ENCODE data around the gene CMIP. TPM values are rescaled to one million over a fixed set of nuclear protein-coding genes. Genes with fewer than 3 reads are reported as not detected.

CMIP gene
- total RNA-seq, 1 experiment from 2014 or later = 63.7 TPM

- H3K9me3 Mint-ChIP-seq = no peaks in the 10 kb centered on the region
- POLR2A ChIA-PET = no interaction called here
Measured at GRCh38 chr16:81410643-81411293, 33.8 kb upstream of the CMIP start.

GRCh38 chr16:81413245-81413990, 31.2 kb upstream of the CMIP start:
- Mint-ChIP-seq H3K9me3 (no peaks in the 10 kb centered on the region), H3K4me3 (no peak overlapping the region), H3K4me1 (peaks cover 33% of the 10 kb centered on the region), H3K27ac (no peak overlapping the region), H3K36me3 (no peaks in the 10 kb centered on the region), H3K27me3 (ENCODE audit: low read depth) (no peaks in the 10 kb centered on the region)
- no peak for DNase-seq (ENCODE audit: low spot score)
- no peak for ATAC-seq
- ChIA-PET CTCF (interaction anchor here (1.0 to 1.8 kb wide), 3 partner anchors 9 to 284 kb away, joined by 3 to 6 read pairs (median 3); no protein-coding TSS in a partner anchor), POLR2A (no interaction called here)
- TF ChIP-seq ARID4B (CRISPR knock-in tag; IDR thresholded peaks at IDR 0.05; ENCODE audit: borderline replicate concordance) (no peak), ELF4 (CRISPR knock-in tag; IDR thresholded peaks at IDR 0.05; ENCODE audit: low read depth) (no peak), ZNF512 (CRISPR knock-in tag; IDR thresholded peaks at IDR 0.05; ENCODE audit: borderline replicate concordance) (no peak), E2F5 (CRISPR knock-in tag; IDR thresholded peaks at IDR 0.05) (no peak), SMAD4 (CRISPR knock-in tag; IDR thresholded peaks at IDR 0.05) (no peak), NR3C1 (CRISPR knock-in tag; conservative IDR thresholded peaks at IDR 0.05; ENCODE audit: low read depth) (no peak), ZNF232 (CRISPR knock-in tag; IDR thresholded peaks at IDR 0.05) (no peak), ZNF396 (CRISPR knock-in tag; IDR thresholded peaks at IDR 0.05; ENCODE audit: borderline replicate concordance) (no peak), TP53 (CRISPR knock-in tag; IDR thresholded peaks at IDR 0.05) (no peak), IRF2 (CRISPR knock-in tag; IDR thresholded peaks at IDR 0.05; ENCODE audit: borderline replicate concordance, low read depth) (no peak)

More at GRCh38 chr16:81410643-81411293, 33.8 kb upstream of the CMIP start:
- Mint-ChIP-seq H3K27me3 (ENCODE audit: low read depth) (no peaks in the 10 kb centered on the region), H3K27ac (no peak overlapping the region; the same call in 1 of the 2 replicates), H3K4me3 (no peak overlapping the region), H3K36me3 (no peaks in the 10 kb centered on the region), H3K4me1 (peaks cover 27% of the 10 kb centered on the region)
- ATAC-seq (peak; percentile 77), DNase-seq (ENCODE audit: low spot score) (no peak)
- CTCF ChIA-PET = interaction anchor here (0.9 to 1.3 kb wide), 4 partner anchors 13 to 319 kb away, joined by 3 to 8 read pairs (median 4); no protein-coding TSS in a partner anchor
- TF ChIP-seq E2F5 (CRISPR knock-in tag; IDR thresholded peaks at IDR 0.05) (no peak), ESRRA (CRISPR knock-in tag; IDR thresholded peaks at IDR 0.05; ENCODE audit: borderline replicate concordance) (no peak), ATF3 (CRISPR knock-in tag; conservative IDR thresholded peaks at IDR 0.05) (no peak), ZNF281 (CRISPR knock-in tag; IDR thresholded peaks at IDR 0.05) (no peak), TEAD4 (CRISPR knock-in tag; IDR thresholded peaks at IDR 0.05) (no peak), MLX (CRISPR knock-in tag; IDR thresholded peaks at IDR 0.05) (no peak), GABPB1 (CRISPR knock-in tag; IDR thresholded peaks at IDR 0.05) (no peak)

Measured in WTC11 (cell line).